ENCODE measurements around the gene CHST11. TPM values are rescaled to one million over a fixed set of nuclear protein-coding genes. Genes with fewer than 3 reads are reported as not detected.

CHST11 gene
- total and polyA plus RNA-seq, 2 of the 4 experiments (the other 2 are of a cell fraction): 1.4 to 2.7 TPM

- Histone ChIP-seq H3K36me3 (ENCODE audit: control insufficient read depth, insufficient read depth, low read length) (no peaks in the 10 kb centered on the region), H2BK15ac (ENCODE audit: low read depth, low read length) (no peak overlapping the region), H3K4me1 (ENCODE audit: control insufficient read depth, insufficient read depth, low read length) (no peaks in the 10 kb centered on the region), H2BK120ac (ENCODE audit: low read depth, low read length) (no peak overlapping the region), H2AFZ (replicated peaks; ENCODE audit: low read length, poor library complexity) (no peak overlapping the region), H4K8ac (ENCODE audit: low read depth in 2 of 2, low read length in 2 of 2) (no peak overlapping the region), H3K18ac (ENCODE audit: low read depth, low read length) (no peak overlapping the region), H2AK9ac (replicated peaks; ENCODE audit: low read depth, low read length, poor library complexity) (no peak overlapping the region), H2BK20ac (ENCODE audit: low read depth, low read length) (no peak overlapping the region), H3K9ac (ENCODE audit: low read depth, low read length) (no peak overlapping the region), H3K79me1 (ENCODE audit: low read depth in 1 of 2, low read length in 2 of 2) (no peaks in the 10 kb centered on the region), H4K5ac (ENCODE audit: low read depth, low read length) (no peak overlapping the region), H2BK5ac (ENCODE audit: low read depth, low read length, poor library complexity, severe bottlenecking) (no peak overlapping the region), H3K14ac (replicated peaks; ENCODE audit: low read depth, low read length) (no peak overlapping the region), H3K56ac (ENCODE audit: extremely low read depth, insufficient read depth, low read length) (no peak overlapping the region), H4K91ac (ENCODE audit: insufficient read depth, low read depth, low read length) (no peak overlapping the region), H3K9me1 (ENCODE audit: insufficient read depth, low read length) (no peaks in the 10 kb centered on the region), H3K23ac (ENCODE audit: low read depth, low read length) (no peak overlapping the region), H3K4ac (ENCODE audit: low read depth, low read length) (no peak overlapping the region), H3K27me3 (ENCODE audit: control insufficient read depth, insufficient read depth, low read length) (peaks cover 52% of the 10 kb centered on the region), H3K4me3 (ENCODE audit: insufficient read depth, low read depth, low read length) (no peak overlapping the region), H3K4me2 (ENCODE audit: low read depth, low read length) (no peak overlapping the region), H3K9me3 (ENCODE audit: control insufficient read depth, insufficient read depth, low read length) (no peaks in the 10 kb centered on the region), H4K20me1 (ENCODE audit: insufficient read depth, low read length) (no peaks in the 10 kb centered on the region), H2AK5ac (ENCODE audit: low read depth, low read length) (no peak overlapping the region), H3K27ac (ENCODE audit: insufficient read depth, low read length) (no peak overlapping the region)
- no peak for ATAC-seq (ENCODE audit: low read depth)
- POLR2A ChIA-PET (ENCODE audit: unreplicated experiment): interaction anchor here (0.6 kb wide), 1 partner anchor 122 kb away, joined by 3 read pairs; no protein-coding TSS in a partner anchor
- 0% methylated on average over 1 of the region's 3 CpGs; no CpG with 5 or more reads in 1 of the 2 experiments for WGBS, 2 experiments (ENCODE audit: extremely low coverage in 2 of 2, insufficient read length in 1 of 2)
- TF ChIP-seq, protein P1, sequence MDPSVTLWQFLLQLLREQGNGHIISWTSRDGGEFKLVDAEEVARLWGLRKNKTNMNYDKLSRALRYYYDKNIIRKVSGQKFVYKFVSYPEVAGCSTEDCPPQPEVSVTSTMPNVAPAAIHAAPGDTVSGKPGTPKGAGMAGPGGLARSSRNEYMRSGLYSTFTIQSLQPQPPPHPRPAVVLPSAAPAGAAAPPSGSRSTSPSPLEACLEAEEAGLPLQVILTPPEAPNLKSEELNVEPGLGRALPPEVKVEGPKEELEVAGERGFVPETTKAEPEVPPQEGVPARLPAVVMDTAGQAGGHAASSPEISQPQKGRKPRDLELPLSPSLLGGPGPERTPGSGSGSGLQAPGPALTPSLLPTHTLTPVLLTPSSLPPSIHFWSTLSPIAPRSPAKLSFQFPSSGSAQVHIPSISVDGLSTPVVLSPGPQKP (IDR thresholded peaks at IDR 0.05; ENCODE audit: borderline replicate concordance, low read depth, low read length): no peak
- no peak for TF ChIP-seq CEBPB (IDR thresholded peaks at IDR 0.05; ENCODE audit: low read depth, low read length)
- TF ChIP-seq MAZ (IDR thresholded peaks at IDR 0.05; ENCODE audit: borderline replicate concordance, low read depth, low read length): no peak
- TF ChIP-seq USF2 (IDR thresholded peaks at IDR 0.05; ENCODE audit: low read depth, low read length): no peak
- no peak for TF ChIP-seq MXI1 (IDR thresholded peaks at IDR 0.05; ENCODE audit: borderline replicate concordance, low read depth, low read length)
- TF ChIP-seq RCOR1 (IDR thresholded peaks at IDR 0.05; ENCODE audit: insufficient replicate concordance, low read length): no peak
- no peak for TF ChIP-seq CHD1 (IDR thresholded peaks at IDR 0.05; ENCODE audit: low read depth, low read length)
- TF ChIP-seq BHLHE40 (IDR thresholded peaks at IDR 0.05; ENCODE audit: low read depth, low read length): no peak
- DNase-seq: no peak
- in situ Hi-C loops (cut with MboI; ENCODE audit: low sequenced_read_pairs) (no loop called here), intact Hi-C loops (cut with micrococcal nuclease) (no loop called here), dilution Hi-C loops (cut with HindIII; ENCODE audit: low sequenced_read_pairs, unreplicated experiment) (no loop called here)
- CTCF ChIA-PET: no interaction called here
- no TSS peak for BruUV-seq (replicated peaks)
Measured at GRCh38 chr12:104438134-104438533, 18.6 kb upstream of the CHST11 start.
